ENCODE measurements around the gene RGS3. TPM values are rescaled to one million over a fixed set of nuclear protein-coding genes. Genes with fewer than 3 reads are reported as not detected.

RGS3 gene
- total RNA-seq, 2 experiments from 2014 or later, result 68.9 to 77.2 TPM

- no peaks in the 10 kb centered on the region for H3K27me3 Mint-ChIP-seq (ENCODE audit: low read depth)
- CTCF ChIA-PET, result interaction anchor here (2.3 kb wide), 1 partner anchor 31 kb away, joined by 6 read pairs; no protein-coding TSS in a partner anchor
- no peaks in the 10 kb centered on the region for H3K9me3 Mint-ChIP-seq (ENCODE audit: insufficient read depth)
- no peaks in the 10 kb centered on the region for H3K36me3 Mint-ChIP-seq (ENCODE audit: low read depth)
- DNase-seq, result no peak
- no peak overlapping the region for H3K27ac Mint-ChIP-seq
- no peak overlapping the region for H3K4me3 Mint-ChIP-seq
- POLR2A ChIA-PET, result no interaction called here
- no peak for ATAC-seq
- peaks cover 7% of the 10 kb centered on the region for H3K4me1 Mint-ChIP-seq (ENCODE audit: low read depth)
Measured at GRCh38 chr9:113623851-113624485, 160.4 kb downstream of the RGS3 start.

- no peaks in the 10 kb centered on the region for H3K36me3 Mint-ChIP-seq (ENCODE audit: low read depth)
- H3K9me3 Mint-ChIP-seq (ENCODE audit: insufficient read depth), result no peaks in the 10 kb centered on the region
- H3K4me3 Mint-ChIP-seq, result no peak overlapping the region
- no peak overlapping the region for H3K27ac Mint-ChIP-seq
- no peak for ATAC-seq
- POLR2A ChIA-PET, result no interaction called here
- H3K27me3 Mint-ChIP-seq (ENCODE audit: low read depth), result no peaks in the 10 kb centered on the region
- no peak for DNase-seq
- CTCF ChIA-PET, result interaction anchor here (1.3 kb wide), 1 partner anchor 178 kb away, joined by 3 read pairs; no protein-coding TSS in a partner anchor
- peaks cover 7% of the 10 kb centered on the region for H3K4me1 Mint-ChIP-seq (ENCODE audit: low read depth)
Measured at GRCh38 chr9:113624721-113625120, 161.2 kb downstream of the RGS3 start.

- Mint-ChIP-seq H3K4me1 (ENCODE audit: low read depth) (peaks cover 7% of the 10 kb centered on the region), H3K9me3 (ENCODE audit: insufficient read depth) (no peaks in the 10 kb centered on the region), H3K27me3 (ENCODE audit: low read depth) (no peaks in the 10 kb centered on the region), H3K36me3 (ENCODE audit: low read depth) (no peaks in the 10 kb centered on the region), H3K27ac (no peak overlapping the region), H3K4me3 (no peak overlapping the region)
- DNase-seq, result no peak
- no peak for ATAC-seq
- ChIA-PET POLR2A (no interaction called here), CTCF (interaction anchor here (1.3 to 1.8 kb wide), 3 partner anchors 34 to 179 kb away, joined by 3 to 4 read pairs (median 4); no protein-coding TSS in a partner anchor)
Measured at GRCh38 chr9:113625486-113625885, 162.0 kb downstream of the RGS3 start.

GRCh38 chr9:113626735-113627495 is 163.4 kb downstream of the RGS3 start:
- no peak overlapping the region for H3K4me3 Mint-ChIP-seq
- no peak overlapping the region for H3K27ac Mint-ChIP-seq

GRCh38 chr9:113628621-113629020 is 165.1 kb downstream of the RGS3 start:
- Mint-ChIP-seq H3K27ac (no peak overlapping the region), H3K4me3 (no peak overlapping the region), H3K36me3 (ENCODE audit: low read depth) (no peaks in the 10 kb centered on the region), H3K9me3 (ENCODE audit: insufficient read depth) (no peaks in the 10 kb centered on the region), H3K4me1 (ENCODE audit: low read depth) (peaks cover 1% of the 10 kb centered on the region), H3K27me3 (ENCODE audit: low read depth) (peaks cover 2% of the 10 kb centered on the region)
- POLR2A ChIA-PET, result no interaction called here
- CTCF ChIA-PET, result no interaction called here
- ATAC-seq, result no peak
- DNase-seq, result no peak

More at GRCh38 chr9:113626735-113627495, 163.4 kb downstream of the RGS3 start:
- DNase-seq (no peak), ATAC-seq (no peak)
- POLR2A ChIA-PET, result no interaction called here
- H3K36me3 Mint-ChIP-seq (ENCODE audit: low read depth), result no peaks in the 10 kb centered on the region
- peaks cover 1% of the 10 kb centered on the region for H3K27me3 Mint-ChIP-seq (ENCODE audit: low read depth)
- CTCF ChIA-PET, result interaction anchor here (1.2 to 1.9 kb wide), 4 partner anchors 27 to 55 kb away, joined by 3 to 5 read pairs (median 4); no protein-coding TSS in a partner anchor
- peaks cover 5% of the 10 kb centered on the region for H3K4me1 Mint-ChIP-seq (ENCODE audit: low read depth)
- no peaks in the 10 kb centered on the region for H3K9me3 Mint-ChIP-seq (ENCODE audit: insufficient read depth)

GRCh38 chr9:113630386-113631136 is 167.0 kb downstream of the RGS3 start:
- Mint-ChIP-seq H3K27ac (no peak overlapping the region), H3K4me3 (no peak overlapping the region), H3K36me3 (ENCODE audit: low read depth) (no peaks in the 10 kb centered on the region), H3K27me3 (ENCODE audit: low read depth) (peaks cover 2% of the 10 kb centered on the region), H3K9me3 (ENCODE audit: insufficient read depth) (no peaks in the 10 kb centered on the region), H3K4me1 (ENCODE audit: low read depth) (peaks cover 1% of the 10 kb centered on the region)
- ATAC-seq (no peak), DNase-seq (no peak)
- CTCF ChIA-PET, result interaction anchor here (1.1 kb wide), 1 partner anchor 24 kb away, joined by 4 read pairs; no protein-coding TSS in a partner anchor
- POLR2A ChIA-PET, result no interaction called here

- Mint-ChIP-seq H3K27me3 (ENCODE audit: low read depth) (peaks cover 2% of the 10 kb centered on the region), H3K4me3 (no peak overlapping the region), H3K4me1 (ENCODE audit: low read depth) (peaks cover 1% of the 10 kb centered on the region), H3K9me3 (ENCODE audit: insufficient read depth) (no peaks in the 10 kb centered on the region), H3K36me3 (ENCODE audit: low read depth) (no peaks in the 10 kb centered on the region), H3K27ac (no peak overlapping the region)
- CTCF ChIA-PET, result interaction anchor here (1.1 kb wide), 1 partner anchor 24 kb away, joined by 4 read pairs; no protein-coding TSS in a partner anchor
- ATAC-seq, result no peak
- POLR2A ChIA-PET, result no interaction called here
- no peak for DNase-seq
Measured at GRCh38 chr9:113631137-113631765, 167.7 kb downstream of the RGS3 start.

GRCh38 chr9:113631871-113632665 is 168.5 kb downstream of the RGS3 start:
- Mint-ChIP-seq H3K4me1 (ENCODE audit: low read depth) (peaks cover 1% of the 10 kb centered on the region), H3K9me3 (ENCODE audit: insufficient read depth) (no peaks in the 10 kb centered on the region), H3K36me3 (ENCODE audit: low read depth) (no peaks in the 10 kb centered on the region), H3K27ac (no peak overlapping the region), H3K4me3 (no peak overlapping the region), H3K27me3 (ENCODE audit: low read depth) (peaks cover 2% of the 10 kb centered on the region)
- ATAC-seq (no peak), DNase-seq (no peak)
- CTCF ChIA-PET, result interaction anchor here (0.6 kb wide), 1 partner anchor 24 kb away, joined by 3 read pairs; no protein-coding TSS in a partner anchor
- POLR2A ChIA-PET, result no interaction called here

- no peak for ATAC-seq
- peaks cover 1% of the 10 kb centered on the region for H3K4me1 Mint-ChIP-seq (ENCODE audit: low read depth)
- ChIA-PET CTCF (interaction anchor here (0.6 to 2.8 kb wide), 2 partner anchors 22 to 23 kb away, joined by 3 to 14 read pairs; no protein-coding TSS in a partner anchor), POLR2A (no interaction called here)
- no peak for DNase-seq
- no peak overlapping the region for H3K4me3 Mint-ChIP-seq
- H3K9me3 Mint-ChIP-seq (ENCODE audit: insufficient read depth), result no peaks in the 10 kb centered on the region
- H3K27me3 Mint-ChIP-seq (ENCODE audit: low read depth), result peaks cover 2% of the 10 kb centered on the region
- no peaks in the 10 kb centered on the region for H3K36me3 Mint-ChIP-seq (ENCODE audit: low read depth)
- no peak overlapping the region for H3K27ac Mint-ChIP-seq
Measured at GRCh38 chr9:113632776-113633590, 169.5 kb downstream of the RGS3 start.

- no peak overlapping the region for H3K4me3 Mint-ChIP-seq
- peaks cover 2% of the 10 kb centered on the region for H3K27me3 Mint-ChIP-seq (ENCODE audit: low read depth)
- ATAC-seq (no peak), DNase-seq (no peak)
- no peak overlapping the region for H3K27ac Mint-ChIP-seq
- no peaks in the 10 kb centered on the region for H3K9me3 Mint-ChIP-seq (ENCODE audit: insufficient read depth)
- ChIA-PET POLR2A (no interaction called here), CTCF (interaction anchor here (2.8 kb wide), 1 partner anchor 21 kb away, joined by 14 read pairs; no protein-coding TSS in a partner anchor)
- peaks cover 1% of the 10 kb centered on the region for H3K4me1 Mint-ChIP-seq (ENCODE audit: low read depth)
- no peaks in the 10 kb centered on the region for H3K36me3 Mint-ChIP-seq (ENCODE audit: low read depth)
Measured at GRCh38 chr9:113633782-113634595, 170.5 kb downstream of the RGS3 start.

Data from activated CD8-positive, alpha-beta T cell treated with anti-CD3 and anti-CD28 coated beads, Interleukin-2, amount 10 ng/mL, durations not matched to agents 7 days and 5 days (primary cell).